H1 (cell line): Measurements from ENCODE around the gene ASCL1. TPM values are rescaled to one million over a fixed set of nuclear protein-coding genes. Genes with fewer than 3 reads are reported as not detected.

Experiments used
- CTCF ChIA-PET: fragments of 300-600 bp; sonication (Branson Sonifier 250); formaldehyde crosslinking; loops from one replicate; lab custom pipeline; 2021; ENCODE audit not compliant: partially characterized antibody; lab: Charles Lee
- POLR2A ChIA-PET: fragments of 300-600 bp; sonication (Branson Sonifier 250); formaldehyde crosslinking; loops from one replicate; lab custom pipeline; 2021; ENCODE audit warnings: inconsistent platforms; ENCODE audit not compliant: partially characterized antibody; lab: Charles Lee
- DNase-seq, 2 experiments: peaks; one replicate each; pipeline versions ENCODE4 v3.0.0 to v3.0.0-alpha.2; 2010 to 2022; ENCODE audit warnings: low spot score in 2 of 2, low read depth in 1 of 2, mixed read lengths in 1 of 2
- FAIRE-seq: peaks from 2 replicates; lab custom pipeline; 2011; peaks lifted over from hg19 to GRCh38; lab: Jason Lieb, UNC
- H2AFZ ChIP-seq: 2 replicates; pipeline ENCODE4 v1.8.1; 2012; ENCODE audit warnings: low read length, inconsistent platforms
- H2AK5ac ChIP-seq: 2 replicates; pipeline ENCODE4 v1.6.1; 2013; ENCODE audit warnings: low read depth, low read length
- H2BK120ac ChIP-seq: replicated peaks from 2 replicates; pipeline ENCODE3; 2013; ENCODE audit warnings: low read depth, low read length, inconsistent platforms
- H2BK12ac ChIP-seq: 2 replicates; pipeline ENCODE4 v1.6.1; 2013; ENCODE audit warnings: low read depth, low read length
- H2BK15ac ChIP-seq: 2 replicates; pipeline ENCODE4 v1.6.1; 2013; ENCODE audit warnings: low read length
- H2BK20ac ChIP-seq: 2 replicates; pipeline ENCODE4 v1.6.1; 2013; ENCODE audit warnings: low read length
- H2BK5ac ChIP-seq: 2 replicates; pipeline ENCODE4 v1.6.1; 2013; ENCODE audit warnings: low read depth, low read length
- H3K14ac ChIP-seq: 2 replicates; pipeline ENCODE4 v1.6.1; 2013; ENCODE audit warnings: inconsistent platforms; ENCODE audit not compliant: insufficient read length
- H3K18ac ChIP-seq: 2 replicates; pipeline ENCODE4 v1.6.1; 2013; ENCODE audit warnings: low read length; ENCODE audit errors: extremely low read depth
- H3K23ac ChIP-seq: 2 replicates; pipeline ENCODE4 v1.6.1; 2013; ENCODE audit warnings: inconsistent platforms; ENCODE audit not compliant: insufficient read length
- H3K23me2 ChIP-seq: 2 replicates; pipeline ENCODE4 v1.6.1; 2013; ENCODE audit warnings: low read depth, low read length
- H3K27ac ChIP-seq: 2 replicates; pipeline ENCODE4 v1.6.1; 2011; ENCODE audit warnings: low read depth, low read length, inconsistent platforms
- H3K27me3 ChIP-seq, 4 experiments: replicated peaks in 1 of 4; 1 replicate in 1 of 4; 2 replicates in 3 of 4; pipeline versions ENCODE4 v1.6.1 to v1.8.1; 2011 to 2013; ENCODE audit warnings: low read length in 3 of 4, mild to moderate bottlenecking in 3 of 4, inconsistent platforms in 2 of 4, mixed read lengths in 2 of 4, moderate library complexity in 1 of 4; ENCODE audit not compliant: control insufficient read depth in 3 of 4, insufficient read depth in 3 of 4; ENCODE audit errors: extremely low read depth in 1 of 4
- H3K36me3 ChIP-seq, 4 experiments: 2 replicates each; pipeline versions ENCODE4 v1.6.1 to v1.8.1; 2011 to 2013; ENCODE audit warnings: mild to moderate bottlenecking in 4 of 4, low read length in 3 of 4, moderate library complexity in 2 of 4, control low read depth in 1 of 4, inconsistent platforms in 1 of 4; ENCODE audit not compliant: insufficient read depth in 4 of 4, control insufficient read depth in 2 of 4
- H3K4ac ChIP-seq: replicated peaks from 2 replicates; pipeline ENCODE3; 2013; ENCODE audit warnings: low read length, low read depth, mixed read lengths, inconsistent platforms; ENCODE audit not compliant: insufficient read length
- H3K4me1 ChIP-seq, 4 experiments: replicated peaks in 1 of 4; 1 replicate in 1 of 4; 2 replicates in 3 of 4; pipeline versions ENCODE4 v1.6.1 to v1.8.1; 2011 to 2013; ENCODE audit warnings: low read length in 3 of 4, inconsistent platforms in 2 of 4, mixed read lengths in 1 of 4; ENCODE audit not compliant: insufficient read depth in 4 of 4, control insufficient read depth in 3 of 4
- H3K4me2 ChIP-seq, 2 experiments: 2 replicates each; pipeline versions ENCODE4 v1.6.1 to v1.8.1; 2011 to 2013; ENCODE audit warnings: low read depth in 2 of 2, low read length in 2 of 2, control low read depth in 1 of 2, inconsistent platforms in 1 of 2, mild to moderate bottlenecking in 1 of 2; ENCODE audit not compliant: insufficient read depth in 1 of 2
- H3K4me3 ChIP-seq, 4 experiments: fragments of 200-600, 300-600 bp in 1 of 4; sonication (generic), shearing (Covaris generic), sonication (Bioruptor Twin) in 1 of 4; 2 replicates each; pipeline versions ENCODE4 v1.5.1 to v1.8.1; 2011 to 2016; ENCODE audit warnings: low read length in 4 of 4, low read depth in 3 of 4, control low read depth in 2 of 4, inconsistent platforms in 2 of 4, mild to moderate bottlenecking in 2 of 4, mixed read lengths in 1 of 4, moderate library complexity in 1 of 4; ENCODE audit not compliant: insufficient read depth in 2 of 4; ENCODE audit errors: extremely low read depth in 1 of 4
- H3K56ac ChIP-seq: replicated peaks from 2 replicates; pipeline ENCODE3; 2013; ENCODE audit warnings: low read depth, mild to moderate bottlenecking, mixed read lengths, low read length, inconsistent platforms; ENCODE audit not compliant: insufficient read length
- H3K79me1 ChIP-seq: 2 replicates; pipeline ENCODE4 v1.6.1; 2013; ENCODE audit warnings: low read depth, low read length, control low read depth
- H3K79me2 ChIP-seq, 2 experiments: 2 replicates each; pipeline versions ENCODE4 v1.6.1 to v1.8.1; 2012 to 2013; ENCODE audit warnings: low read length in 2 of 2, mild to moderate bottlenecking in 2 of 2, inconsistent platforms in 1 of 2; ENCODE audit not compliant: insufficient read depth in 2 of 2, control insufficient read depth in 1 of 2
- H3K9ac ChIP-seq, 4 experiments: replicated peaks in 1 of 4; 1 replicate in 1 of 4; 2 replicates in 3 of 4; pipeline versions ENCODE4 v1.6.1 to v1.8.1; 2011 to 2013; ENCODE audit warnings: low read depth in 3 of 4, low read length in 3 of 4, control low read depth in 2 of 4, mild to moderate bottlenecking in 2 of 4, moderate library complexity in 2 of 4, inconsistent platforms in 1 of 4; ENCODE audit errors: extremely low read depth in 1 of 4
- H3K9me3 ChIP-seq, 2 experiments: 2 replicates each; pipeline versions ENCODE4 v1.6.1 to v1.8.1; 2012 to 2013; ENCODE audit warnings: mild to moderate bottlenecking in 2 of 2, moderate library complexity in 2 of 2, control low read depth in 1 of 2, inconsistent platforms in 1 of 2, low read depth in 1 of 2, low read length in 1 of 2, mixed read lengths in 1 of 2; ENCODE audit not compliant: insufficient read depth in 2 of 2
- H4K20me1 ChIP-seq, 2 experiments: replicated peaks in 1 of 2; 2 replicates each; pipeline versions ENCODE3 to v1.8.1; 2011 to 2013; ENCODE audit warnings: inconsistent platforms in 2 of 2, low read length in 2 of 2, mild to moderate bottlenecking in 1 of 2; ENCODE audit not compliant: insufficient read depth in 2 of 2, control insufficient read depth in 1 of 2
- H4K5ac ChIP-seq: 2 replicates; pipeline ENCODE4 v1.6.1; 2013; ENCODE audit warnings: low read length, low read depth, mixed read lengths, inconsistent platforms; ENCODE audit not compliant: insufficient read length
- H4K8ac ChIP-seq: 2 replicates; pipeline ENCODE4 v1.8.0; 2013; ENCODE audit warnings: mild to moderate bottlenecking, moderate library complexity, low read length, inconsistent platforms; ENCODE audit not compliant: insufficient read depth; ENCODE audit errors: extremely low read depth
- H4K91ac ChIP-seq: replicated peaks from 2 replicates; pipeline ENCODE3; 2013; ENCODE audit warnings: low read length, mixed read lengths, inconsistent platforms; ENCODE audit not compliant: insufficient read length
- HDAC2 ChIP-seq, 2 experiments: fragments of 300-600 bp in 1 of 2; sonication (generic) in 1 of 2; IDR thresholded peaks; 2 replicates each; pipeline ENCODE4 v1.6.1; 2011 to 2012; ENCODE audit warnings: low read depth in 2 of 2, low read length in 2 of 2, mild to moderate bottlenecking in 2 of 2, moderate library complexity in 2 of 2, borderline replicate concordance in 1 of 2, inconsistent platforms in 1 of 2
- RAD21 ChIP-seq, 2 experiments: IDR thresholded peaks in 1 of 2; conservative IDR thresholded peaks in 1 of 2; 2 replicates each; pipeline ENCODE4 v1.6.1; 2011; ENCODE audit warnings: low read depth in 2 of 2, low read length in 2 of 2, improper control_type of control experiment in 1 of 2, inconsistent platforms in 1 of 2, mild to moderate bottlenecking in 1 of 2, moderate library complexity in 1 of 2
- WGBS, 2 experiments: shearing (Covaris generic) in 1 of 2; methylation state at CpG; one replicate each; pipeline versions ENCODE4 v1.1.6 to v1.1.7; 2013 to 2015; ENCODE audit warnings: low lambda C conversion rate in 2 of 2, mixed read lengths in 2 of 2, inconsistent platforms in 1 of 2, low coverage in 1 of 2, missing lambda C conversion rate in 1 of 2; ENCODE audit not compliant: insufficient replicate concordance in 2 of 2, insufficient coverage in 1 of 2, insufficient read length in 1 of 2; ENCODE audit errors: extremely low coverage in 1 of 2, missing lambda C conversion rate in 1 of 2; 5-methylcytosine and 5-hydroxymethylcytosine counted together
- polyA plus RNA-seq, 7 experiments: library from polyadenylated mRNA; depleted of rRNA in 3 of 7; stranded (reverse) in 5 of 7; unstranded in 2 of 7; fragments of >200 nt in 5 of 7; fragments of 200-250 nt in 2 of 7; gene quantifications; 1 replicate in 5 of 7; 2 replicates in 1 of 7; 4 replicates in 1 of 7; pipeline versions ENCODE4 v1.2.1 to v1.2.3, GENCODE V29; 2011 to 2013; ENCODE audit warnings: missing spikeins in 2 of 7, mixed read lengths in 2 of 7
- total RNA-seq: library from RNA; stranded (reverse); fragmentation: NEBNext Ultra II Directional; extraction: Animal tissue kit (Norgen Biotek cat#: 25700); gene quantifications from 2 replicates; pipeline ENCODE4 v1.2.1, GENCODE V29; 2021
- TF ChIP-seq, protein P1 (sequence below), 3 experiments: IDR thresholded peaks; 1 replicate in 2 of 3; 2 replicates in 1 of 3; pipeline versions ENCODE4 v1.5.1 to v1.6.1; 2011; ENCODE audit warnings: low read length in 3 of 3, mild to moderate bottlenecking in 3 of 3, inconsistent platforms in 2 of 3, low read depth in 1 of 3, moderate library complexity in 1 of 3; ENCODE audit not compliant: insufficient read depth in 1 of 3; ENCODE audit errors: control extremely low read depth in 1 of 3

Gene ASCL1
- total and polyA plus RNA-seq, 2 of the 8 experiments (the other 6 are each of a cell fraction or from before 2014, with no cell fraction given) = 0.12 TPM; not detected in 1

DNA sequence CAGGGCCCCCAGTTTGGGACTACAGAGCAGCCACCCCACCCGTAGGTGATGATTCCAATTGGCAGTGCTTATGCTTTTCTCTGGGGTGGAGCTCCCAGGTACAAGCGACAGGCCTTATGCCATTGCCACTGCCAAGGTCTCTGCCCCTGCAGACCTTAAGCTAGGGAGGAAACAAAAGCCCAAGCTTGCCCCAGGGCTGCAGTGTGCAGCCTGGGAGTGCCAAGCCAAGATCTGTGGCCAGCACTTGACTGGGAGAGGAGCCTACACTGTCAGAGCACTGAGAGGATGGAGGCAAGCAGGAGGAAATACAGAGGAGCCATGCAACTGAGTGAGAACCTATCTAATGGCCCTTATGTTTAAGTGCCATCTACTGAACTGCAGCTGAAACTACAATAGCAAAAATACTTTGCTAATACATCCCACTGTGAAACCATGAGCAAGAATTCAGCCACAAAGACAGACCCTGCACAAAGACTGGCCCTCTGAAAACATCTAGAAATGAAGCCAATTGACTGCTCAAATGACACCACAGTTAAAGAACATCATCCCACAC, 17.7 kb upstream of the ASCL1 start:
- no peak overlapping the region for H2BK20ac ChIP-seq
- H3K27ac ChIP-seq = no peak overlapping the region
- H3K56ac ChIP-seq = no peak overlapping the region
- no peaks in the 10 kb centered on the region for H3K79me1 ChIP-seq
- H3K9ac ChIP-seq = no peak overlapping the region
- H4K91ac ChIP-seq = no peak overlapping the region
- H3K4me3 ChIP-seq = no peak overlapping the region
- H2BK5ac ChIP-seq = no peak overlapping the region
- no peaks in the 10 kb centered on the region for H3K79me2 ChIP-seq
- H4K5ac ChIP-seq = no peak overlapping the region
- H2BK120ac ChIP-seq = no peak overlapping the region
- H3K18ac ChIP-seq = no peak overlapping the region
- H2BK12ac ChIP-seq = no peak overlapping the region
- DNase-seq (no peak), FAIRE-seq (no peak)
- H3K9me3 ChIP-seq = no peaks in the 10 kb centered on the region; a peak in 1 of 4 replicates
- WGBS, 2 experiments = 57% methylated on average over 2 of the region's 2 CpGs; no CpG with 5 or more reads in 1 of the 2 experiments
- H3K36me3 ChIP-seq = no peaks in the 10 kb centered on the region
- H4K8ac ChIP-seq = no peak overlapping the region
- no peak overlapping the region for H2AFZ ChIP-seq
- no peak overlapping the region for H3K14ac ChIP-seq
- no peaks in the 10 kb centered on the region; a peak in 1 of 7 replicates for H3K4me1 ChIP-seq
- no peak overlapping the region for H3K4me2 ChIP-seq
- no peaks in the 10 kb centered on the region for H3K23me2 ChIP-seq
- no peak overlapping the region for H2AK5ac ChIP-seq
- H3K4ac ChIP-seq = peak overlapping the region; percentile 72
- H3K23ac ChIP-seq = no peak overlapping the region
- no peaks in the 10 kb centered on the region for H3K27me3 ChIP-seq
- ChIA-PET CTCF (interaction anchor here (0.8 to 4.6 kb wide), 20 partner anchors 9 to 609 kb away, joined by 3 to 56 read pairs (median 5); partner anchors contain the start of gene PAH), POLR2A (no interaction called here)
- TF ChIP-seq HDAC2 (IDR thresholded peaks at IDR 0.05; ENCODE audit: borderline replicate concordance in 1 of 2, low read depth in 2 of 2, low read length in 2 of 2) = no peak
- TF ChIP-seq, protein P1, sequence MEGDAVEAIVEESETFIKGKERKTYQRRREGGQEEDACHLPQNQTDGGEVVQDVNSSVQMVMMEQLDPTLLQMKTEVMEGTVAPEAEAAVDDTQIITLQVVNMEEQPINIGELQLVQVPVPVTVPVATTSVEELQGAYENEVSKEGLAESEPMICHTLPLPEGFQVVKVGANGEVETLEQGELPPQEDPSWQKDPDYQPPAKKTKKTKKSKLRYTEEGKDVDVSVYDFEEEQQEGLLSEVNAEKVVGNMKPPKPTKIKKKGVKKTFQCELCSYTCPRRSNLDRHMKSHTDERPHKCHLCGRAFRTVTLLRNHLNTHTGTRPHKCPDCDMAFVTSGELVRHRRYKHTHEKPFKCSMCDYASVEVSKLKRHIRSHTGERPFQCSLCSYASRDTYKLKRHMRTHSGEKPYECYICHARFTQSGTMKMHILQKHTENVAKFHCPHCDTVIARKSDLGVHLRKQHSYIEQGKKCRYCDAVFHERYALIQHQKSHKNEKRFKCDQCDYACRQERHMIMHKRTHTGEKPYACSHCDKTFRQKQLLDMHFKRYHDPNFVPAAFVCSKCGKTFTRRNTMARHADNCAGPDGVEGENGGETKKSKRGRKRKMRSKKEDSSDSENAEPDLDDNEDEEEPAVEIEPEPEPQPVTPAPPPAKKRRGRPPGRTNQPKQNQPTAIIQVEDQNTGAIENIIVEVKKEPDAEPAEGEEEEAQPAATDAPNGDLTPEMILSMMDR (IDR thresholded peaks at IDR 0.05; ENCODE audit: control extremely low read depth in 1 of 3, insufficient read depth in 1 of 3, low read depth in 1 of 3, low read length in 3 of 3) = peak in 2 of 3 experiments; percentile 44 to 59; a peak in 3 of 4 replicates
- peak; percentile 77 for TF ChIP-seq RAD21 (IDR thresholded peaks at IDR 0.05 in 1 of 2, conservative IDR thresholded peaks at IDR 0.05 in 1 of 2; ENCODE audit: low read depth in 2 of 2, low read length in 2 of 2)
- no peaks in the 10 kb centered on the region for H4K20me1 ChIP-seq
- H2BK15ac ChIP-seq = no peak overlapping the region
